ENCODE measurements around the gene DOCK11.

DOCK11 gene

DNA sequence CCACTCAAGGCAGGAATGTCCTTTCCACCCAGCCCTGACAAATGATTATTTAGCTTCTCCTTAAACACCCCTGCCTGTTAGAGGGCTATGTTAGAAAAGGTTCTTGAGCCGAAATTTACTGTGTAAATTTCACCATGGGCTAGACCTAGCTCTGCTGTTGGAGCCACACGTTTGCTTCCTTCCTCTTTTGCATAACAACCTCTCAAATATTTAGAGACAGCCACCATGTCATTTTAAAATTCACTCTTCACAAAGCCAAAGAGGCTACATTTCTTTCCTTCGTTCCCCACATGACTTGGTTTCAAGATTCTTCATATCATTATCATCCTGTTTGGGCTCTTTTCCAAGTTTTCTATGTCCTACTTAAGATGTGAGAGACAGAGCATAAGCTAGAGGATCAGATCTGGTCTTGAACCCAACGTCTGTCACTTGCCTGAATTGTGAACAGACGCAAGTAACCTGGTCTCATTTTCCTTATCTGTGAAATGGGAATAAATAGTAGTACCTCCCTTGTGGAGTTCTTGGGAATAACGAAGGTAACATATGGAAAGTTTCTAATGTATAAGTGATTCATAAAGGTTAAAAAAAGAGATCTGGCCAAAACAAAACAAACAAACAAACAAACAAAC lies 6.7 kb downstream of the DOCK11 start:
- TF ChIP-seq, protein P1, sequence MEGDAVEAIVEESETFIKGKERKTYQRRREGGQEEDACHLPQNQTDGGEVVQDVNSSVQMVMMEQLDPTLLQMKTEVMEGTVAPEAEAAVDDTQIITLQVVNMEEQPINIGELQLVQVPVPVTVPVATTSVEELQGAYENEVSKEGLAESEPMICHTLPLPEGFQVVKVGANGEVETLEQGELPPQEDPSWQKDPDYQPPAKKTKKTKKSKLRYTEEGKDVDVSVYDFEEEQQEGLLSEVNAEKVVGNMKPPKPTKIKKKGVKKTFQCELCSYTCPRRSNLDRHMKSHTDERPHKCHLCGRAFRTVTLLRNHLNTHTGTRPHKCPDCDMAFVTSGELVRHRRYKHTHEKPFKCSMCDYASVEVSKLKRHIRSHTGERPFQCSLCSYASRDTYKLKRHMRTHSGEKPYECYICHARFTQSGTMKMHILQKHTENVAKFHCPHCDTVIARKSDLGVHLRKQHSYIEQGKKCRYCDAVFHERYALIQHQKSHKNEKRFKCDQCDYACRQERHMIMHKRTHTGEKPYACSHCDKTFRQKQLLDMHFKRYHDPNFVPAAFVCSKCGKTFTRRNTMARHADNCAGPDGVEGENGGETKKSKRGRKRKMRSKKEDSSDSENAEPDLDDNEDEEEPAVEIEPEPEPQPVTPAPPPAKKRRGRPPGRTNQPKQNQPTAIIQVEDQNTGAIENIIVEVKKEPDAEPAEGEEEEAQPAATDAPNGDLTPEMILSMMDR (IDR thresholded peaks at IDR 0.05; ENCODE audit: insufficient read depth, low read depth, low read length, missing control alignments), result no peak
- DNase-seq (ENCODE audit: low read depth), result no peak
- H3K4me3 ChIP-seq (ENCODE audit: low read depth, low read length), result no peak overlapping the region

DNA sequence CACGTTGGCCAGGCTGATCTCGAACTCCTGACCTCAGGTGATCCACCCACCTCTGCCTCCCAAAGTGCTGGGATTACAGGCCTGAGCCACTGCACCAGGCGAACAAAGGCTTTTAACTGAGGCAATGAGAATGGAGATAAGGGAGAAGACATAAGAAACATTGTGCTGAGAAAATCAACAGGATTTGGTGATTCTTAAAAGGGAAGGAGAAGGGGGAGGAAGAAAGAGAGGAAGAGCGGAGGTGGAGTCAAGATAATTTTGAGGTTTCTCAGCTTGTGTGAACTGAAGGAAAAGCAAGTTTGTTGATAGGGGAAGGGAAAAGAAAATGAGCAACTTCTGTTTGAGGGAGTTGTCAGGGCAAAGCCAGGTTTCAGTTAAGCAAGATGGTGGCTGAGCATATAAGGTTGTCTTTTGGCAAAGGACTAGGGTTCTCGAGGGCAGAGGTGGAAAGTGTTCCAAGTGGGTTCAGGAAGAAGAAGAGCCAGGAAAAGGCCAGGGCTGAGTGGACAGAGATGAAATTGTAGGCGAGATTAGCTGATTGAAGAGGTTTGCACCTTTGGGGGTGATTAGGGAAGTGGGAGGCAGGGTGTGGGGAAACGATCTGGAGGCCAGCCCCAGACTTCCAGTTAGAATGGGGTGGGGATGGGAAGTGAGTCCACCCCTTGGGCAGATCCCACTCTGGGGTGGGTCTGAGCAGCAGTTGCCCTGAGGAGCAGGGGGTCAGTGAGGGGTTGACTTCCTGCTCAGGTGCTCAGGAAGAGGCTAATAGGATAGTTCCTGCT lies 7.8 kb downstream of the DOCK11 start:
- TF ChIP-seq, protein P1 (IDR thresholded peaks at IDR 0.05; ENCODE audit: insufficient read depth, low read depth, low read length, missing control alignments), result no peak
- DNase-seq (ENCODE audit: low read depth), result no peak
- no peak overlapping the region for H3K4me3 ChIP-seq (ENCODE audit: low read depth, low read length)

DNA sequence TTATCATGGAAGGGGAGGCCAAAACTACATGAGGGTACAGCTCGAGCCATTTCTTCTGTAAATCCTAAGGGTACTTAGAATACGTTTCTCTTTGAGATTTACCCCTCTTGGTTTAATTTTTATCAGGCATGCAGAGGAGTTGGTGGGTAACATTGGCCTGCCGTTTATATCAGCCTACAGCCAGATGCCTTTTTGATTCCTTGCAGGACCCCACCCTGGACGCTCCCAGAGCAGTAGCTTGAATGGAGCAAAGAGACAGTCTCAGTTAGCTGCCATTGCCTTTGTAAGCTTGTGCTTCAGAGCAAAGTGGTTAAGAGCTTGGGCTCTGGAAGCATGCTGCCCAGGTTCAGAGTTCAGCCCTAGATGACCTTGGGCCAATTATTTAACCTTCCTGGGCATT lies 9.0 kb downstream of the DOCK11 start:
- DNase-seq (ENCODE audit: low read depth), result no peak
- TF ChIP-seq, protein P1 (IDR thresholded peaks at IDR 0.05; ENCODE audit: insufficient read depth, low read depth, low read length, missing control alignments), result no peak
- no peak overlapping the region for H3K4me3 ChIP-seq (ENCODE audit: low read depth, low read length)

DNA sequence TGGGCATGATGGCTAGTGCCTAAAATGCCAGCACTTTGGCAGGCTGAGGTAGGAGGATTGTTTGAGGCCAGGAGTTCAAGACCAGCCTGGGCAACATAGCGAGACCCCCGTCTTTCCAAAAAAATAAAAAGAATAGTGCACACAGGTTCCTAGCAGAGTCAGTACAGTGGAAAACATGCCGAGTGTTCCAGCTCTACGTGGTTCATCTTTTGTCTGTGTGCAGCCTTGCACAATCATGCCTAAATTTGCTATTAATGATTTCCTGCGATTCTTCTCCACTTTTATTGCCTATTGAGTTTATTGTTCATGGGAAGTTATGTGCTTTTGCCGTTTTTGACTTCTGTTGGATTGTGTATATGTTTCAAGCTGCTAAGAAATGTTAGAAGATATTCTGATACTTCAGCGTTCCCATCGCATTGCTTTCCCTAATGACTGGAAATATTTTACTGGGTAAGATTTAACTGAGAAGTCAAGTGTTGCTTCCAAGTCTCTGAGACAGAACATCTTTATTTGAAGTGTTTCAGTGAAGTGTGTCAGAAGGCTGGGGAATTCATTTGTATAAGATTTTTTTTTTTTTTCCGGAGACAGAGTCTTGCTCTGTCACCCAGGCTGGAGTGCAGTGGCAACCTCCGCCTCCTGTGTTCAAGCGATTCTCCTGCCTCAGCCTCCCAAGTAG lies 11.3 kb downstream of the DOCK11 start:
- TF ChIP-seq, protein P1 (IDR thresholded peaks at IDR 0.05; ENCODE audit: insufficient read depth, low read depth, low read length, missing control alignments), result no peak
- H3K4me3 ChIP-seq (ENCODE audit: low read depth, low read length), result no peak overlapping the region
- DNase-seq (ENCODE audit: low read depth), result no peak

DNA sequence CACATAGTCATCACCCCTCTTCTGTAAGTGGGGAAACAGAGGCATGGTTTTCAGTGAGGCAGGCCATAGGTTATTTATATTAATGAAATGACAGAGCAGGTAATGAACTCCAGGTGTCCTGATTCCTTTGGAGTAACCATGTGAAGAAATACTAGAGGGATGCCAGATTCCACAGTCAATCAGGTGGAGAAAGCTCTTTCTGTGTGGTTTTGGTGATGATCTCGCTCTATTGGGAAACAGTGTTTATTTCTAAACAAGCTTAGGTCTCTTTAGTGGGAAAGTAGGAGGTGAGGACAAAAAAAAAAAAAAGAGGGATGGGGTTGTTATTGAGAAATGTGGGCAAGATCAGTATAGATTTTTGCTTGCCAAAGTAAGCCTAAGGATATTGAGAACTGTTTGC lies 12.2 kb downstream of the DOCK11 start:
- DNase-seq (ENCODE audit: low read depth), result no peak
- H3K4me3 ChIP-seq (ENCODE audit: low read depth, low read length), result no peak overlapping the region
- TF ChIP-seq, protein P1 (IDR thresholded peaks at IDR 0.05; ENCODE audit: insufficient read depth, low read depth, low read length, missing control alignments), result no peak

DNA sequence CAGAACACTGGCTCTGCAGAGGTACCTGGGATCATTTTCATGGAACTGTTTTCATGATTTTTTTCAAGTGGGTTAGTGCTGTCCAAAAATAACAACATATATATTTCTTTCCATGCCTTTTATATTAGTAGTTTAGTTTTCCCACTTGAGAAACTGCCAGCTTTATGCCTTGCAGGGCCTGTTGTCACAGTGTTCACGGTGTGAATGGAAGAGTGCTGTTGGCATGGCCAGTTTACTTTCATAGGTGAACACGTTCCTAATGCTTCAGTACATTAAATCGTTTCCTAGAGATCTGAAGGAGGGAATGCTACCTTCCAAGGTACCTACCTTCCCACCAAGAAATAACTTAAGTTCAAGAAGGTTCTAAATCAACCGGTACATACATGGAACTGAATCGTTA lies 12.6 kb downstream of the DOCK11 start:
- no peak for DNase-seq (ENCODE audit: low read depth)
- TF ChIP-seq, protein P1 (IDR thresholded peaks at IDR 0.05; ENCODE audit: insufficient read depth, low read depth, low read length, missing control alignments), result no peak
- no peak overlapping the region for H3K4me3 ChIP-seq (ENCODE audit: low read depth, low read length)

Measured in GM12865 (cell line).